ENCODE data around the gene ACAD10.

The ACAD10 gene

GRCh38 chr12:111780166-111780565, 94.3 kb downstream of the ACAD10 start:
- DNase-seq: no peak

DNA sequence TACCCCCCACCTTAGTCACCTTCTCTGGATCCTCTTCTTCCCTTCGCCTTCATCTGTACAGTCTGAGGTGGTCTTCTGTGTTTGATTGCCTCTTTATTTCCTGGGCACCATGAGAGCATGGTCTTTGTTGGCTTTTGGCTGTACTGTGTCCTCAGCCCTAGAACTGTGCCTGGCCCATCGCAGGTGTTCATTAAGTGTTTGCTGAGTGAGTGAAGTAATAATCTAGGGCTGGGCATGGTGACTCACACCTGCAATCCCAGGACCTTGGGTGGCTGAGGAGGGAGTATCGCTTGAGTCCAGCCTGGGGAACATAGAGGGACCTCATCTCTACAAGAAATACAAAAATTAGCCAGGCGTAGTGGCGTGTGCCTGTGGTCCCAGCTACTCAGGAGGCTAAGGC, 94.8 kb downstream of the ACAD10 start:
- DNase-seq: no peak

DNA sequence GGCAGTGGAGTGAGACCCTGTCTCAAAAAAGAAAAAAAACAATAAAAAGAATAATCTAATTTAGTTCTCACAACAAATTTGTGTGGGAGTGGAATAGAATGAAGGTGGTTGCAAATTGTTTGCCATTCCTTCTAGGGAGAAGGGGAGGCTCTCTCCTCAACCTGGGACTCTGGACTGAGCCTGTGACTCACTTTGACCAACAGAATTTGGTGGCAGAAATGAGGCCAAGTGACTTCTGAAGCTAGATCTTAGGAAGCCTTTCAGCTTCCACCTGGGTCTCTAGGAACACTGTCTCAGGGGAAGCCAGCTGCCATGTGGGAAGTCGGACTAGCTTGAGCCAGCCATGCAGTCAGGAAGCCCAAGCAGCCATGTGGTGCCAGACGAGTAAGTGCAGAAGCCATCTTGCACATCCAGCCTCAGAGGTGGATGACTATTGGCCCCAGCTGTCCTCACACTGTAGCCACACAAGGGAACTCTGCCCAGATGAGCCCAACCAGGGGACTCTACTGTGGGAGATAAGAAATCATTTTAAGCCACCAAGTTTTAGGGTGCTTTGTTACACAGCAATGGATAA, 95.3 kb downstream of the ACAD10 start:
- DNase-seq: no peak

DNA sequence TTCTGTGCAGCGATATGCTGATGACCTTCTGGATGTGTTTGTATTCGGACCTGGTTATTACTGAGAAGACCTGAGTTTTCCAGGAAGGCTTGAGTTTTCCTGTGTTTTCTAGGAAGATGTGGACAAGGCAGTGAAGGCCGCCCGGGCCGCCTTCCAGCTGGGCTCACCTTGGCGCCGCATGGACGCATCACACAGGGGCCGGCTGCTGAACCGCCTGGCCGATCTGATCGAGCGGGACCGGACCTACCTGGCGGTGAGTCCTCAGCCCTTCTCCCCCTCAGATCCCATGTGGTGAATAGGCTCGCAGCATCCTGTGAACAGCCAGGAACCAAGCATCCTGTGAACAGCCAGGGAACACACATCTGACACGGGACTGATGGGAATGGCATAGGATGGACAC, 97.2 kb downstream of the ACAD10 start:
- DNase-seq: no peak

DNA sequence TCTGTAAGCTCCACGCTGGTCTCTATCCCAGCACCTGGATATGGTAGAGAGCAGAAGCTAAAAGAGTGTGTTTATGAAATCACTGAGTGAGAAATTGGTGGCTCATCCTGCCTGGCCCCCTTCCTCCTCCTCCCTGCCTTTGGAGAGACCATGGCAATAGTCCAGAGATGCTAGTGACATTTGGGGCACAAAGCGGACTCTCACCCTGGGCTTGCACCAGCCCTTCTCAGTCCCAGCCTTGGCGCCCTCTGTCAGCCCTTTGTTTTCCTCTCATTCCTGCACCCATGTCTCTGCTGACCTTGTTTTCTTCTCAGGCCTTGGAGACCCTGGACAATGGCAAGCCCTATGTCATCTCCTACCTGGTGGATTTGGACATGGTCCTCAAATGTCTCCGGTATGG, 99.1 kb downstream of the ACAD10 start:
- DNase-seq: no peak

DNA sequence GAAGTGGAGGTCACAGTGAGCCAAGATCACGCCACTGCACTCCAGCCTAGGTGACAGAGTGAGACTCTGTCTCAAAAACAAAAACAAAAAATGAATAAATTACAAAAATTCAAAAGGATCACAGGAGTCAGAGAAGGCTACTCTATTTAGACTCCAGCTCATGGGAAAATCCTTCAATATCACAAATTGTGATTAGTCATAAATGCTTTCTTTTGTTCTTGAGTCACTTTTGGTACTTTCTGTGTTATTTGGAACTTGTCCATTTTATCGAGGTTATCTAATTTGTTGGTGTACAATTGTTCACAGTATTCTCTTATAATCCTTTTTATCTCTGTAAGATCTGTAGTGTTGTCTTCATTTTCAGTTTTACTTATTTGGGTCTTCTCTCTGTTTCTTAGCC, 99.8 kb downstream of the ACAD10 start:
- DNase-seq: no peak

DNA sequence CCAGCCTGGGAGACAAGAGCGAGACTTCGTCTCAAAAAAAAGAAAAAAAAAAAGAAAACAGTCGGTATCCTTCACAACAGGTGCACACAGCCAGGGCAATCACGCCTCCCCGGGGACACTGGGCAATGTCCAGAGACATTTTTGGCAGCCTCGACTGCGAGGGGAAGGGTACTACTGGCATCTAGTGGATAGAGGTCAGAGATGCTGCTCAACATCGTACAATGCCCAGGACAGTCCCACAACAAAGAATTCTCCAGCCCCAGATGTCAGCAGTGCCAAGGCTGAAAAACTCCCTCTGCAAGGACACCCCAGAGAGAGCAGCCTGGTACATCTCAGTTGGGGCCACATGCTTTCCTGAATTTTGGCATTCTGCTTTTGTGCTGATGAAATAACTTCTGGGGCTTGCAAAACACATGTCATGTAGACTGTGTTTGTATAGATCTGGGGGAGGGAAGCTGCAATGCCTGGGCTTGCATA, 102.4 kb downstream of the ACAD10 start:
- no peak for DNase-seq

DNA sequence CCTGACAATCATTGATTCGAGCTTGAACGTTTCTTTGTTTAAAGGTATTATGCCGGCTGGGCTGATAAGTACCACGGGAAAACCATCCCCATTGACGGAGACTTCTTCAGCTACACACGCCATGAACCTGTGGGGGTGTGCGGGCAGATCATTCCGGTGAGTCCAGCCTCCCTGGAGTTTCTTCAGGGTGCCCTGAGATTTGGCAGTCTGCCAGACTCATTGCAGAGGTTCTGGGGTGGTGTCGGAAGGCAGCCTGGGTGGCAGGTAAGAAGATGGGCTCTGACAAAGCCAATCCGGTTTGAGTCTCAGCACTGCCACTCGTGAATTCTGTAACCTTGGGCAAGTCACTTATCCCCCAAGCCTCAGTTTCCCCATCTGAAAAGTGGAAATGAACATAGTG, 103.9 kb downstream of the ACAD10 start:
- DNase-seq: no peak

GRCh38 chr12:111791507-111791906, 105.7 kb downstream of the ACAD10 start:
- no peak for DNase-seq

GRCh38 chr12:111792155-111792855, 106.5 kb downstream of the ACAD10 start:
- DNase-seq: no peak

DNA sequence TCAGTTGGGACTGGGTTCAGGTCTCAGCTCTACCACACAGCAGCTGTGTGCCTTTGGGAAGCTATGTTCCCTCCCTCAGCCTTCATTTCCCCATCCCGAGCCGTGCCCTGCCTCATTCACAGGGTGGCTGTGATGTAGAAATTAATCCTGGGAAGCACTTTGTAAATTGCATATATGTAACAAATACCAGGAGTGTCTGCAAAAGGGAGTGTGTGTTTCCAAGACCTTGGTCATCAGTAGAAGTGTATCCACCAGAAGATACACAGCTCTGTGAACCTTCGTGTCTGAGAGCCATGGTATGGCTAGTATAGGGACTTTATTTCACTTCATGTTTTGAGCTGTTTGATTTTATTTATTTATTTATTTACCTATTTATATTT, 107.0 kb downstream of the ACAD10 start:
- DNase-seq: no peak

- DNase-seq: no peak
These were observed 112.3 kb downstream of the ACAD10 start for GRCh38 chr12:111798182-111798581.

DNA sequence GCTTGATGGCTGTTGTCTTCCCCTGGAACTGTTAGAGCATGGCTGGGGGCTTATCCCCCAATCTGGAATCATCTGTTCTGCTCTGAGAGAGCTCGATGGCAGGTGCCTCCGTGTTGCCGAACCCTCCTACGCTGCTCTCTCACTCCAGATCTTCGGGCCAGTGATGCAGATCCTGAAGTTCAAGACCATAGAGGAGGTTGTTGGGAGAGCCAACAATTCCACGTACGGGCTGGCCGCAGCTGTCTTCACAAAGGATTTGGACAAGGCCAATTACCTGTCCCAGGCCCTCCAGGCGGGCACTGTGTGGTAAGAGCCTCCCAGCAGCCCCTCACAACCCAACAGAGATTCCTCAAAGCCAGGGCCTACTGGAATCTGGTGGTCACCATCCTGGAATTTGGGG, 113.9 kb downstream of the ACAD10 start:
- DNase-seq: no peak

GRCh38 chr12:111803038-111803626, 117.3 kb downstream of the ACAD10 start:
- no peak for DNase-seq

DNA sequence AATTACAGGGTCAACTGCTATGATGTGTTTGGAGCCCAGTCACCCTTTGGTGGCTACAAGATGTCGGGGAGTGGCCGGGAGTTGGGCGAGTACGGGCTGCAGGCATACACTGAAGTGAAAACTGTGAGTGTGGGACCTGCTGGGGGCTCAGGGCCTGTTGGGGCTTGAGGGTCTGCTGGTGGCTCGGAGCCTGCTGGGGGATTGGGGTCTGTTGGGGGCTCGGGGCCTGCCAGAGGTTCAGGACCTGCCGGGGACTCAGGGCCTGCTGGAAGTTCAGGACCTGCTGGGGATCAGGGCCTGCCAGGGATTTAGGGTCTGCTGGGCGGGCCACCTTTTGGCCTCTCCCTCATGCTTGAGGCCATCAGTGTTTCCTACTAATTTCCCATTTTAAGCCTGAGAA, 118.0 kb downstream of the ACAD10 start:
- DNase-seq: no peak

DNA sequence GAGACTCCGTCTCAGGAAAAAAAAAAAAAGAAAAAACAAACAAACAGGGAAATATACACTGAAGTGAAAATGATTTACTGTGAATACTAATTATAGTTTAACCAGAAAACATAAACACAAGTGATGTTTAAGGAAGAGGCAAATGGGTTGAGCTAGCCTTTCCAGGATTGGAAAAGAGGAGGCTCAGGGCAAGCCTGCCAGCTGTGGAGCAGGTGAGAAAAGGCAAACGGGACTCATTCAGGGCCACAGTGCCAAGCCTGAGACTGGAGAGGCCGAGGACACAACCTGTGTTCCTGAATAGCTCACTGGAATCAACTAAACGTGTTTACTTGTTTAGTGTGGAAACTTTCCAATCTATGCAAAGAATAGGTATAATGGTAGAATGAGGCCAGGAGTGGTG, 120.5 kb downstream of the ACAD10 start:
- no peak for DNase-seq
